Measurements from ENCODE around the gene PRG3. TPM values are rescaled to one million over a fixed set of nuclear protein-coding genes. Genes with fewer than 3 reads are reported as not detected.

Gene PRG3
- total and polyA plus RNA-seq, 9 of the 15 experiments (the other 6 are each of a cell fraction or from before 2014, with no cell fraction given) = 0.18 to 0.55 (median 0.38) TPM; not detected in 6

DNA sequence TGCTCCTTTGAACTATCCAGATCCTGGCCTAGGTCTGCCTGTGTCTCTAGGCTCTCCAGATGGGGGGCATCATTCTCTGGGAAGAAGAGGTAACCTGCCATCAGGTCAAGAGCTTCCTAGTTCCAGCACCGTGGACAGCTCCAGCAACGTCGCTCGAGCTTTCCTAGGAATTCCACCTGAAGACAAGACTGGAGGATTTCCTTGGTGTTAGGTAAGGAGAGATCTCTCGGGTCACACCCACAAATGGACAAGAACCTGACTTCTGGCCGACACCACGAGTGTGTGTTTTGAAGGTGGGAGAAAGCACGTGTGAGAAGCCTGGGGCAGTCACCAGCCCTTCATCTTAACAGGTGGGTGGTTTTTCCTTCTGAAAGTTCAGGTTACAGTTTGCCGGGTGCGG lies 1.2 kb downstream of the PRG3 start (continued):
- 0 out of 2 replicates have a peak, but pooled peaks have one; percentile 36 for TF ChIP-seq ZNF584 (CRISPR knock-in tag; IDR thresholded peaks at IDR 0.05; ENCODE audit: low read depth)
- no peak for TF ChIP-seq ASH1L (IDR thresholded peaks at IDR 0.05; ENCODE audit: borderline replicate concordance, low read depth, partially characterized antibody)
- TF ChIP-seq PCBP1 (IDR thresholded peaks at IDR 0.05; ENCODE audit: low read depth, low read length, poor library complexity, severe bottlenecking) = no peak
- no peak for TF ChIP-seq NR1H2 (CRISPR knock-in tag; IDR thresholded peaks at IDR 0.05)
- TF ChIP-seq, protein P1, sequence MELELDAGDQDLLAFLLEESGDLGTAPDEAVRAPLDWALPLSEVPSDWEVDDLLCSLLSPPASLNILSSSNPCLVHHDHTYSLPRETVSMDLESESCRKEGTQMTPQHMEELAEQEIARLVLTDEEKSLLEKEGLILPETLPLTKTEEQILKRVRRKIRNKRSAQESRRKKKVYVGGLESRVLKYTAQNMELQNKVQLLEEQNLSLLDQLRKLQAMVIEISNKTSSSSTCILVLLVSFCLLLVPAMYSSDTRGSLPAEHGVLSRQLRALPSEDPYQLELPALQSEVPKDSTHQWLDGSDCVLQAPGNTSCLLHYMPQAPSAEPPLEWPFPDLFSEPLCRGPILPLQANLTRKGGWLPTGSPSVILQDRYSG (tag; conservative IDR thresholded peaks at IDR 0.05; ENCODE audit: low read depth) = peak; percentile 69; the same call in 1 of the 2 replicates
- TF ChIP-seq, protein P2, sequence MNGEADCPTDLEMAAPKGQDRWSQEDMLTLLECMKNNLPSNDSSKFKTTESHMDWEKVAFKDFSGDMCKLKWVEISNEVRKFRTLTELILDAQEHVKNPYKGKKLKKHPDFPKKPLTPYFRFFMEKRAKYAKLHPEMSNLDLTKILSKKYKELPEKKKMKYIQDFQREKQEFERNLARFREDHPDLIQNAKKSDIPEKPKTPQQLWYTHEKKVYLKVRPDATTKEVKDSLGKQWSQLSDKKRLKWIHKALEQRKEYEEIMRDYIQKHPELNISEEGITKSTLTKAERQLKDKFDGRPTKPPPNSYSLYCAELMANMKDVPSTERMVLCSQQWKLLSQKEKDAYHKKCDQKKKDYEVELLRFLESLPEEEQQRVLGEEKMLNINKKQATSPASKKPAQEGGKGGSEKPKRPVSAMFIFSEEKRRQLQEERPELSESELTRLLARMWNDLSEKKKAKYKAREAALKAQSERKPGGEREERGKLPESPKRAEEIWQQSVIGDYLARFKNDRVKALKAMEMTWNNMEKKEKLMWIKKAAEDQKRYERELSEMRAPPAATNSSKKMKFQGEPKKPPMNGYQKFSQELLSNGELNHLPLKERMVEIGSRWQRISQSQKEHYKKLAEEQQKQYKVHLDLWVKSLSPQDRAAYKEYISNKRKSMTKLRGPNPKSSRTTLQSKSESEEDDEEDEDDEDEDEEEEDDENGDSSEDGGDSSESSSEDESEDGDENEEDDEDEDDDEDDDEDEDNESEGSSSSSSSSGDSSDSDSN (IDR thresholded peaks at IDR 0.05; ENCODE audit: borderline replicate concordance in 1 of 2, low read depth in 2 of 2, low read length in 2 of 2) = no peak
- TF ChIP-seq TOE1 (IDR thresholded peaks at IDR 0.05; ENCODE audit: borderline replicate concordance) = no peak
- TF ChIP-seq TOE1 (CRISPR knock-in tag; IDR thresholded peaks at IDR 0.05; ENCODE audit: borderline replicate concordance, low read depth) = 0 out of 2 replicates have a peak, but pooled peaks have one; percentile 50
- no peak for TF ChIP-seq HDAC8 (tag; IDR thresholded peaks at IDR 0.05)
- TF ChIP-seq, protein P3, sequence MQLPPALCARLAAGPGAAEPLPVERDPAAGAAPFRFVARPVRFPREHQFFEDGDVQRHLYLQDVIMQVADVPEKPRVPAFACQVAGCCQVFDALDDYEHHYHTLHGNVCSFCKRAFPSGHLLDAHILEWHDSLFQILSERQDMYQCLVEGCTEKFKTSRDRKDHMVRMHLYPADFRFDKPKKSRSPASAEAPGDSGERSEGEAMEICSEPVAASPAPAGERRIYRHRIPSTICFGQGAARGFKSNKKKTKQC (CRISPR knock-in tag; IDR thresholded peaks at IDR 0.05) = peak; percentile 74
- TF ChIP-seq ZNF232 (CRISPR knock-in tag; IDR thresholded peaks at IDR 0.05) = 0 out of 2 replicates have a peak, but pooled peaks have one; percentile 34
- TF ChIP-seq, protein P4, sequence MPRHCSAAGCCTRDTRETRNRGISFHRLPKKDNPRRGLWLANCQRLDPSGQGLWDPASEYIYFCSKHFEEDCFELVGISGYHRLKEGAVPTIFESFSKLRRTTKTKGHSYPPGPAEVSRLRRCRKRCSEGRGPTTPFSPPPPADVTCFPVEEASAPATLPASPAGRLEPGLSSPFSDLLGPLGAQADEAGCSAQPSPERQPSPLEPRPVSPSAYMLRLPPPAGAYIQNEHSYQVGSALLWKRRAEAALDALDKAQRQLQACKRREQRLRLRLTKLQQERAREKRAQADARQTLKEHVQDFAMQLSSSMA (CRISPR knock-in tag; IDR thresholded peaks at IDR 0.05) = no peak
- TF ChIP-seq, protein P5, sequence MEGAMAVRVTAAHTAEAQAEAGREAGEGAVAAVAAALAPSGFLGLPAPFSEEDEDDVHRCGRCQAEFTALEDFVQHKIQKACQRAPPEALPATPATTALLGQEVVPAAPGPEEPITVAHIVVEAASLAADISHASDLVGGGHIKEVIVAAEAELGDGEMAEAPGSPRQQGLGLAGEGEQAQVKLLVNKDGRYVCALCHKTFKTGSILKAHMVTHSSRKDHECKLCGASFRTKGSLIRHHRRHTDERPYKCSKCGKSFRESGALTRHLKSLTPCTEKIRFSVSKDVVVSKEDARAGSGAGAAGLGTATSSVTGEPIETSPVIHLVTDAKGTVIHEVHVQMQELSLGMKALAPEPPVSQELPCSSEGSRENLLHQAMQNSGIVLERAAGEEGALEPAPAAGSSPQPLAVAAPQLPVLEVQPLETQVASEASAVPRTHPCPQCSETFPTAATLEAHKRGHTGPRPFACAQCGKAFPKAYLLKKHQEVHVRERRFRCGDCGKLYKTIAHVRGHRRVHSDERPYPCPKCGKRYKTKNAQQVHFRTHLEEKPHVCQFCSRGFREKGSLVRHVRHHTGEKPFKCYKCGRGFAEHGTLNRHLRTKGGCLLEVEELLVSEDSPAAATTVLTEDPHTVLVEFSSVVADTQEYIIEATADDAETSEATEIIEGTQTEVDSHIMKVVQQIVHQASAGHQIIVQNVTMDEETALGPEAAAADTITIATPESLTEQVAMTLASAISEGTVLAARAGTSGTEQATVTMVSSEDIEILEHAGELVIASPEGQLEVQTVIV (CRISPR knock-in tag; IDR thresholded peaks at IDR 0.05; ENCODE audit: borderline replicate concordance) = no peak
- TF ChIP-seq TEAD4 (IDR thresholded peaks at IDR 0.05; ENCODE audit: low read length) = peak; percentile 58
- no peak for TF ChIP-seq TEAD4 (CRISPR knock-in tag; IDR thresholded peaks at IDR 0.05; ENCODE audit: borderline replicate concordance)
- 0 out of 2 replicates have a peak, but pooled peaks have one; percentile 21 for TF ChIP-seq HCFC1 (IDR thresholded peaks at IDR 0.05; ENCODE audit: low read depth, low read length)
- peak in 1 of 2 experiments; percentile 62; a peak in 1 of 4 replicates for TF ChIP-seq RCOR1 (IDR thresholded peaks at IDR 0.05; ENCODE audit: borderline replicate concordance in 1 of 2, low read depth in 2 of 2, low read length in 2 of 2)
- no peak for TF ChIP-seq ZNF134 (CRISPR knock-in tag; conservative IDR thresholded peaks at IDR 0.05)
- TF ChIP-seq, protein P6, sequence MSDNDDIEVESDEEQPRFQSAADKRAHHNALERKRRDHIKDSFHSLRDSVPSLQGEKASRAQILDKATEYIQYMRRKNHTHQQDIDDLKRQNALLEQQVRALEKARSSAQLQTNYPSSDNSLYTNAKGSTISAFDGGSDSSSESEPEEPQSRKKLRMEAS (CRISPR knock-in tag; IDR thresholded peaks at IDR 0.05) = 0 out of 2 replicates have a peak, but pooled peaks have one; percentile 46
- TF ChIP-seq BMI1 (IDR thresholded peaks at IDR 0.05; ENCODE audit: low read length) = no peak

All from K562 (cell line).